Left ventricle myocardium inferior (tissue), 1 donor: Measurements from ENCODE around the gene MED27. TPM values are rescaled to one million over a fixed set of nuclear protein-coding genes. Genes with fewer than 3 reads are reported as not detected.

Experiments
- DNase-seq: peaks from one replicate; pipeline ENCODE4 v3.0.0-alpha.2; 2020
- H3K27ac ChIP-seq: fragments of 200-600 bp; replicated peaks from 2 replicates; pipeline ENCODE4 v1.8.0; 2021
- H3K27me3 ChIP-seq: fragments of 200-600 bp; 2 replicates; pipeline ENCODE4 v1.8.0; 2021; ENCODE audit warnings: low read depth
- H3K36me3 ChIP-seq: fragments of 200-600 bp; 2 replicates; pipeline ENCODE4 v1.8.0; 2021
- H3K4me1 ChIP-seq: fragments of 200-600 bp; 2 replicates; pipeline ENCODE4 v1.8.0; 2021
- H3K4me3 ChIP-seq: fragments of 200-600 bp; 2 replicates; pipeline ENCODE4 v1.8.0; 2021; ENCODE audit warnings: mild to moderate bottlenecking, moderate library complexity
- H3K9me3 ChIP-seq: fragments of 200-600 bp; replicated peaks from 2 replicates; pipeline ENCODE4 v1.8.0; 2021
- CTCF ChIP-seq: fragments of 200-600 bp; IDR thresholded peaks from 2 replicates; pipeline ENCODE4 v1.8.0; 2021; ENCODE audit warnings: antibody characterized with exemption, mild to moderate bottlenecking, borderline replicate concordance
- intact Hi-C: fragments of 100-400 bp; cut with micrococcal nuclease; formaldehyde crosslinking; loops from one replicate; pipeline ENCODE4 v1.11.0; 2022
- total RNA-seq: library from RNA; stranded (reverse); fragmentation: NEBNext Ultra II Directional; extraction: Animal tissue kit (Norgen Biotek cat#: 25700); gene quantifications from one replicate; pipeline ENCODE4 v1.2.1, GENCODE V29; 2021
- donor health status: DM: no; HTN: yes; CAD: no; lungs with severe emphysema.

The MED27 gene
- total RNA-seq, 1 donor from 2014 or later, result 16.3 TPM

- Histone ChIP-seq H3K27me3 (peaks cover 17% of the 10 kb centered on the region), H3K36me3 (no peaks in the 10 kb centered on the region), H3K4me1 (no peaks in the 10 kb centered on the region), H3K9me3 (no peaks in the 10 kb centered on the region), H3K27ac (no peak overlapping the region), H3K4me3 (no peak overlapping the region)
- no peak for TF ChIP-seq CTCF
- intact Hi-C loops, result no loop called here
- no peak for DNase-seq
Measured at GRCh38 chr9:131844745-131845118, 234.9 kb downstream of the MED27 start.

GRCh38 chr9:131843989-131844744 lies 235.5 kb downstream of the MED27 start:
- no peak for DNase-seq
- Histone ChIP-seq H3K9me3 (no peaks in the 10 kb centered on the region), H3K27me3 (peaks cover 23% of the 10 kb centered on the region), H3K4me3 (no peak overlapping the region), H3K27ac (no peak overlapping the region), H3K36me3 (no peaks in the 10 kb centered on the region), H3K4me1 (no peaks in the 10 kb centered on the region)
- no peak for TF ChIP-seq CTCF
- intact Hi-C loops, result no loop called here

GRCh38 chr9:131841765-131842318 lies 237.8 kb downstream of the MED27 start:
- Histone ChIP-seq H3K27me3 (peaks cover 43% of the 10 kb centered on the region), H3K36me3 (no peaks in the 10 kb centered on the region), H3K4me1 (no peaks in the 10 kb centered on the region), H3K9me3 (no peaks in the 10 kb centered on the region), H3K27ac (no peak overlapping the region), H3K4me3 (no peak overlapping the region)
- DNase-seq, result no peak
- TF ChIP-seq CTCF, result no peak
- intact Hi-C loops, result no loop called here

GRCh38 chr9:131840751-131841702 lies 238.6 kb downstream of the MED27 start:
- intact Hi-C loops, result no loop called here
- H3K27ac ChIP-seq, result no peak overlapping the region
- no peak overlapping the region for H3K4me3 ChIP-seq
- no peaks in the 10 kb centered on the region for H3K9me3 ChIP-seq
- no peaks in the 10 kb centered on the region for H3K4me1 ChIP-seq
- no peak for DNase-seq
- no peaks in the 10 kb centered on the region for H3K36me3 ChIP-seq
- H3K27me3 ChIP-seq, result peaks cover 47% of the 10 kb centered on the region
- TF ChIP-seq CTCF, result no peak

- H3K36me3 ChIP-seq, result no peaks in the 10 kb centered on the region
- peaks cover 55% of the 10 kb centered on the region for H3K27me3 ChIP-seq
- intact Hi-C loops, result no loop called here
- H3K9me3 ChIP-seq, result no peaks in the 10 kb centered on the region
- H3K4me1 ChIP-seq, result no peaks in the 10 kb centered on the region
- H3K27ac ChIP-seq, result no peak overlapping the region
- no peak for TF ChIP-seq CTCF
- no peak for DNase-seq
- H3K4me3 ChIP-seq, result no peak overlapping the region
Measured at GRCh38 chr9:131840220-131840619, 239.4 kb downstream of the MED27 start.
